ENCODE measurements around the gene ATP11B. TPM values are rescaled to one million over a fixed set of nuclear protein-coding genes. Genes with fewer than 3 reads are reported as not detected.
A peak's percentile ranks its signal among the peaks of the same experiment; 100 is the strongest.

Gene ATP11B
- total and polyA plus RNA-seq, 7 donors, result 4.0 to 23.9 (median 18.8) TPM

DNA sequence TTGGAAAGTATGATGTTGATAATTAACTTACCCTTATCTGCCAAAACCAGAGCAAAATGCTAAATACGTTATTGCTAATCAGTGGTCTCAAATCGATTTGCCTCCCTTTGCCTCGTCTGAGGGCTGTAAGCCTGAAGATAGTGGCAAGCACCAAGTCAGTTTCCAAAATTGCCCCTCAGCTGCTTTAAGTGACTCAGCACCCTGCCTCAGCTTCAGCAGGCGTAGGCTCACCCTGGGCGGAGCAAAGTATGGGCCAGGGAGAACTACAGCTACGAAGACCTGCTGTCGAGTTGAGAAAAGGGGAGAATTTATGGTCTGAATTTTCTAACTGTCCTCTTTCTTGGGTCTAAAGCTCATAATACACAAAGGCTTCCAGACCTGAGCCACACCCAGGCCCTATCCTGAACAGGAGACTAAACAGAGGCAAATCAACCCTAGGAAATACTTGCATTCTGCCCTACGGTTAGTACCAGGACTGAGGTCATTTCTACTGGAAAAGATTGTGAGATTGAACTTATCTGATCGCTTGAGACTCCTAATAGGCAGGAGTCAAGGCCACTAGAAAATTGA lies 127.3 kb downstream of the ATP11B start:
- no peaks in the 10 kb centered on the region for H3K27me3 ChIP-seq (ENCODE audit: insufficient read depth in 3 of 3, low read length in 2 of 3)
- H3K9me3 ChIP-seq, result no peaks in the 10 kb centered on the region
- no peak overlapping the region for H3K4me3 ChIP-seq
- peak overlapping the region; percentile 46 for H3K27ac ChIP-seq
- peak; percentile 20 to 59 for DNase-seq
- intact Hi-C loops (cut with DNase I), result no loop called here
- TF ChIP-seq, protein P1, sequence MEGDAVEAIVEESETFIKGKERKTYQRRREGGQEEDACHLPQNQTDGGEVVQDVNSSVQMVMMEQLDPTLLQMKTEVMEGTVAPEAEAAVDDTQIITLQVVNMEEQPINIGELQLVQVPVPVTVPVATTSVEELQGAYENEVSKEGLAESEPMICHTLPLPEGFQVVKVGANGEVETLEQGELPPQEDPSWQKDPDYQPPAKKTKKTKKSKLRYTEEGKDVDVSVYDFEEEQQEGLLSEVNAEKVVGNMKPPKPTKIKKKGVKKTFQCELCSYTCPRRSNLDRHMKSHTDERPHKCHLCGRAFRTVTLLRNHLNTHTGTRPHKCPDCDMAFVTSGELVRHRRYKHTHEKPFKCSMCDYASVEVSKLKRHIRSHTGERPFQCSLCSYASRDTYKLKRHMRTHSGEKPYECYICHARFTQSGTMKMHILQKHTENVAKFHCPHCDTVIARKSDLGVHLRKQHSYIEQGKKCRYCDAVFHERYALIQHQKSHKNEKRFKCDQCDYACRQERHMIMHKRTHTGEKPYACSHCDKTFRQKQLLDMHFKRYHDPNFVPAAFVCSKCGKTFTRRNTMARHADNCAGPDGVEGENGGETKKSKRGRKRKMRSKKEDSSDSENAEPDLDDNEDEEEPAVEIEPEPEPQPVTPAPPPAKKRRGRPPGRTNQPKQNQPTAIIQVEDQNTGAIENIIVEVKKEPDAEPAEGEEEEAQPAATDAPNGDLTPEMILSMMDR (IDR thresholded peaks at IDR 0.05), result no peak
- peak; percentile 69 to 82 (median 74) for ATAC-seq
- H3K4me1 ChIP-seq, result peaks cover 37% of the 10 kb centered on the region
- 71 to 80% (median 80%) methylated on average over 9 of the region's 9 CpGs for WGBS, 3 donors
- peaks cover 0 to 11% of the 10 kb centered on the region in 2 donors for H3K36me3 ChIP-seq (ENCODE audit: insufficient read depth in 1 of 2, low read depth in 1 of 2)

DNA sequence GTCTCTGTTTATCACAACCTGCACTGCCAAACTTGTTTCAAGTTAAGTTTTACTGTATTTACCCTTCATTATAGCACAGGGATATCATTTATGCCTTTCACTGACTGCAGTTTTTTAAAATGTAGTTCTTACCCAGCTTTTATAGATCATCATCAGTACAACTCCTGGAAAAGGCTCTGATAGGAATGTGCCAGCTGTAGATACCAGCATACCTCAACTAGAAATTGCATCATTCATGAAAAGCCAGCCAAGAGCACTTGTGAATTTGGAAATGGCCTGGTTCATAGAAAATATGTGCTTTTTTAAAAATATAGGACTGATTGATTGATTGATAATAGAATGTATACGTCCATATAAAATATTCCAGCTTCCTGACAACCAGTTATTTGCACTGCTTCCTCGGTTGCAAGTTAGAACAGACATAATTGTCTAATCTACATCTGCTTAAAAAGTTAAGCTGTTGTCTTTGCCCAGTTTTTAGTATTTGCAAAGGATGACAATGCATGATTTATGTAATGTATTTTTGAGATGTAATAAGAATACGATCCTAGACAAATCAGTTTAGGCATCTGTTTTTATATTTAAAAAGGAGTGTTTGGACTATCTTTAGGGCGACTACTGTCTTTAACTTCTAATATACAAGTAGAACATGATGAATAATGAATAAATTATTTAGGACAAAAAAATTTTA lies 128.5 kb downstream of the ATP11B start:
- TF ChIP-seq, protein P1 (IDR thresholded peaks at IDR 0.05), result no peak
- intact Hi-C loops (cut with DNase I), result no loop called here

DNA sequence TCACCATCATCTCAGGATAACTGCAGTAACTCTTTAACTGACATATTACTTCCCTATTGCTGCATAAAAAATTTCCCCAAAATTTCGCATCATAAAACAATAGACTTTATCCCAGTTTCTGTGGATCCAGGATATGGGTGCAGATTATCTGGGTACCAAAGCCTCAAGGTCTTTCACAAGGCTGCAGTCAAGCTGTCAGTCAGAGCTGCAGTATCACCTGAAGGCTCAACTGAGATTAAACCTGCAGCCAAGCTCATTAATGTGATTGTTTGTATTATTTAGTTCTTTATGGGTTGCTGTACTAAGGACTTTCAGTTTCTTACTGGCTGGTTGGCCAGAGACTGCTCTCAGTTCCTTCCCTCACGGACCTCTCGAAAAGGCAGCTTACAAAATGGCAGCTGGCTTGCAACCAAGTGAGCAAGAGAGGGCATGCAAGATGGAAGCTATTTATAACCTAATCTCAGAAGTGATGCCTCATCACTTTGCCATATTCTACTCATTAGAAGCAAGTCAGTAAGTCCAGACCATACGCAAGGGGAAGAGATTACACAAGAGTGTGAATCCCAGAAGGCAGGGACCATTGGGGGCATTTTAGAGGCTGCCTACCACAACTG lies 132.1 kb downstream of the ATP11B start:
- peak overlapping the region; percentile 54 for H3K27ac ChIP-seq
- intact Hi-C loops (cut with DNase I), result no loop called here
- H3K27me3 ChIP-seq (ENCODE audit: insufficient read depth in 3 of 3, low read length in 2 of 3), result no peaks in the 10 kb centered on the region
- peaks cover 25% of the 10 kb centered on the region for H3K4me1 ChIP-seq
- H3K9me3 ChIP-seq, result no peaks in the 10 kb centered on the region
- peak overlapping the region; percentile 17 for H3K4me3 ChIP-seq
- H3K36me3 ChIP-seq (ENCODE audit: insufficient read depth in 1 of 2, low read depth in 1 of 2), result no peaks in the 10 kb centered on the region
- ATAC-seq (peak; percentile 82 to 95 (median 89)), DNase-seq (peak; percentile 40 to 82)
- WGBS, 3 donors, result 44 to 67% (median 57%) methylated on average over 4 of the region's 4 CpGs
- TF ChIP-seq, protein P1 (IDR thresholded peaks at IDR 0.05), result no peak

More for the DNA sequence above, 128.5 kb downstream of the ATP11B start:
- WGBS, 3 donors, result 71 to 73% (median 71%) methylated on average over 4 of the region's 4 CpGs
- Histone ChIP-seq H3K36me3 (ENCODE audit: insufficient read depth in 1 of 2, low read depth in 1 of 2) (peaks cover 0 to 9% of the 10 kb centered on the region in 2 donors), H3K4me1 (peaks cover 34% of the 10 kb centered on the region), H3K9me3 (no peaks in the 10 kb centered on the region), H3K27me3 (ENCODE audit: insufficient read depth in 3 of 3, low read length in 2 of 3) (no peaks in the 10 kb centered on the region), H3K4me3 (no peak overlapping the region), H3K27ac (no peak overlapping the region)
- no peak for DNase-seq
- ATAC-seq, result no peak

DNA sequence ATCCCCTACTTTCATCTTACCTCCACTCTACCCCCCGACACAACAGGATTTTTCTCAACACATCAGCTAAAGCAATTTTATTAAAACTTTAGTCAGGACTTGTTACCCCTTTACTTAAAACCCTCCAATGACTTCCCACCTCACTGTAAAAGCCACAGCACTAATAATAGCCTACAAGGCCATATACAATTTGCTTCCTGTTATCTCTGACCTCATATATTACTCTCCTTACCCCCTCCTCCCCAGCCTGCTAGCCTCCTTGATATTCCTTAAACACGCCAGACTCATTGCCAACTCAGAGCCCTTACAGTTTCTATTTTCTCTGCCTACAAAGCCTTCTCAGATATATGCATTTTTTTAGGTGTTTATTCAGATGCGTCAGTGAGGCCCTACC lies 132.6 kb downstream of the ATP11B start:
- 90 to 93% (median 93%) methylated on average over 3 of the region's 3 CpGs for WGBS, 3 donors
- TF ChIP-seq, protein P1 (IDR thresholded peaks at IDR 0.05), result no peak
- H3K27me3 ChIP-seq (ENCODE audit: insufficient read depth in 3 of 3, low read length in 2 of 3), result no peaks in the 10 kb centered on the region
- no peak overlapping the region for H3K4me3 ChIP-seq
- no peaks in the 10 kb centered on the region for H3K9me3 ChIP-seq
- ATAC-seq, result peak; percentile 5 to 49 (median 24)
- peaks cover 23% of the 10 kb centered on the region for H3K4me1 ChIP-seq
- H3K36me3 ChIP-seq (ENCODE audit: insufficient read depth in 1 of 2, low read depth in 1 of 2), result no peaks in the 10 kb centered on the region
- intact Hi-C loops (cut with DNase I), result no loop called here
- DNase-seq, result no peak
- peak overlapping the region; percentile 54 for H3K27ac ChIP-seq
